Retinal pigment epithelial cell (primary cell): Measurements from ENCODE around the gene PDP2.

Experiments
- DNase-seq: peaks from one replicate; pipeline ENCODE4 v3.0.0-alpha.2; 2010; ENCODE audit warnings: low read depth
- H3K4me3 ChIP-seq: 2 replicates; pipeline ENCODE4 v1.5.1; 2011; ENCODE audit warnings: mild to moderate bottlenecking, low read length, control low read depth, moderate library complexity
- TF ChIP-seq, protein P1 (sequence below): conservative IDR thresholded peaks from 2 replicates; pipeline ENCODE4 v1.5.1; 2011; ENCODE audit warnings: low read depth, low read length, control low read depth, inconsistent platforms

PDP2 gene

DNA sequence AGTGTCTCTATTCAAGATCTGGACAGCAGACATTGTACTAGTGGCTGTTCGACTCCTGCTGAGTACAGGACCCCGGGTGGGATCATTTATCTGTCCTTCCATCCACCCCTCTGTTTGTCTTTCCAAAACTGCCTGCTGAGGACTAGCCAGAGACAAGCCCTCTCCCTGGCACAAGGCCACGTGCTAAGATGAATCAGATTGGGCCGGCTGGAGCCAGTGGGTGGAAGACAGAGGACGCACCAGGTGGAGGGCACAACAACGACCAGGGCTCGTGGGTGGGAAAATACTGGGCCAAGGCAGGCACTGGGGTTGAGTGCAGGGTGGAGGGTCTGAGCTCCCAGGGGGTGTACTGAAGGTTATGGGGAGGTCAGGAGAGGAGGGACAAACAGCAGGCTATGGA, 37.5 kb upstream of the PDP2 start:
- TF ChIP-seq, protein P1, sequence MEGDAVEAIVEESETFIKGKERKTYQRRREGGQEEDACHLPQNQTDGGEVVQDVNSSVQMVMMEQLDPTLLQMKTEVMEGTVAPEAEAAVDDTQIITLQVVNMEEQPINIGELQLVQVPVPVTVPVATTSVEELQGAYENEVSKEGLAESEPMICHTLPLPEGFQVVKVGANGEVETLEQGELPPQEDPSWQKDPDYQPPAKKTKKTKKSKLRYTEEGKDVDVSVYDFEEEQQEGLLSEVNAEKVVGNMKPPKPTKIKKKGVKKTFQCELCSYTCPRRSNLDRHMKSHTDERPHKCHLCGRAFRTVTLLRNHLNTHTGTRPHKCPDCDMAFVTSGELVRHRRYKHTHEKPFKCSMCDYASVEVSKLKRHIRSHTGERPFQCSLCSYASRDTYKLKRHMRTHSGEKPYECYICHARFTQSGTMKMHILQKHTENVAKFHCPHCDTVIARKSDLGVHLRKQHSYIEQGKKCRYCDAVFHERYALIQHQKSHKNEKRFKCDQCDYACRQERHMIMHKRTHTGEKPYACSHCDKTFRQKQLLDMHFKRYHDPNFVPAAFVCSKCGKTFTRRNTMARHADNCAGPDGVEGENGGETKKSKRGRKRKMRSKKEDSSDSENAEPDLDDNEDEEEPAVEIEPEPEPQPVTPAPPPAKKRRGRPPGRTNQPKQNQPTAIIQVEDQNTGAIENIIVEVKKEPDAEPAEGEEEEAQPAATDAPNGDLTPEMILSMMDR: no peak

DNA sequence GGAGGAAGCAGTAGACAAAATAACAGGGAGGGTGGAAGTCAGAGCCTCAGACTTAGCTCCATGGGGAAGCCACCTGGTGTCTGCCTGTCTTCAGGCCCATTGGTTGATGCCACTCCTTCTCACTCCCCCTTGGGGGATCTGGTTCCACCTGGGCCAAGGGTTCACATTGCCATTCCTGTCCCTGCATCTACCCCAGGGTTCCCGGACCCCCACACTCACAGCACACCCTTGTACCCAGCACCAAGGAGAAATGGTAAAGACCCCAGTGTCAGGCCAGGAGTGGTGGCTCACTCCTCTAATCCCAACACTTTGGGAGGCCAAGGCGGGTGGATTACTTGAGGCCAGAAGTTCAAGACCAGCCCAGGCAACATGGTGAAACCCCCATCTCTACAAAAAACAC, 37.1 kb upstream of the PDP2 start:
- no peak overlapping the region for H3K4me3 ChIP-seq
- TF ChIP-seq, protein P1: no peak
- no peak for DNase-seq

More for the DNA sequence above, 37.5 kb upstream of the PDP2 start:
- H3K4me3 ChIP-seq: no peak overlapping the region
- no peak for DNase-seq

DNA sequence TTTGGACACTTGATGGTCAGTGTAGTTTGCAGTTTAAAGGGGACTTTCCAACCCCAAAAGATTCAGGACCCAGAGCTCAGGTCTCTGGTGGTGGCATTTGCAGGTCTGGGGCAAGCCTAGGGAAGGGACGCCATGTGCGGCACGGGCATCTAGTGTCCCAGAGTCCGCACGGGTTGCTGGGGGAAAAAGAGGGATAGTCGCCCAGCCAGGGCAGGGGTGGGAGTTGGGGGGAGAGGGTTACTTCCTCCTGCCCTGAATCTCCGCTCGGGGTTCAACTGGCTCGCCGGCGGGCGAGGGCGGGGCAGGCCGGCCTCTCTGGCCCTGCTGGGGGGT, 36.3 kb upstream of the PDP2 start:
- H3K4me3 ChIP-seq: peak overlapping the region; percentile 51
- TF ChIP-seq, protein P1: no peak
- no peak for DNase-seq

DNA sequence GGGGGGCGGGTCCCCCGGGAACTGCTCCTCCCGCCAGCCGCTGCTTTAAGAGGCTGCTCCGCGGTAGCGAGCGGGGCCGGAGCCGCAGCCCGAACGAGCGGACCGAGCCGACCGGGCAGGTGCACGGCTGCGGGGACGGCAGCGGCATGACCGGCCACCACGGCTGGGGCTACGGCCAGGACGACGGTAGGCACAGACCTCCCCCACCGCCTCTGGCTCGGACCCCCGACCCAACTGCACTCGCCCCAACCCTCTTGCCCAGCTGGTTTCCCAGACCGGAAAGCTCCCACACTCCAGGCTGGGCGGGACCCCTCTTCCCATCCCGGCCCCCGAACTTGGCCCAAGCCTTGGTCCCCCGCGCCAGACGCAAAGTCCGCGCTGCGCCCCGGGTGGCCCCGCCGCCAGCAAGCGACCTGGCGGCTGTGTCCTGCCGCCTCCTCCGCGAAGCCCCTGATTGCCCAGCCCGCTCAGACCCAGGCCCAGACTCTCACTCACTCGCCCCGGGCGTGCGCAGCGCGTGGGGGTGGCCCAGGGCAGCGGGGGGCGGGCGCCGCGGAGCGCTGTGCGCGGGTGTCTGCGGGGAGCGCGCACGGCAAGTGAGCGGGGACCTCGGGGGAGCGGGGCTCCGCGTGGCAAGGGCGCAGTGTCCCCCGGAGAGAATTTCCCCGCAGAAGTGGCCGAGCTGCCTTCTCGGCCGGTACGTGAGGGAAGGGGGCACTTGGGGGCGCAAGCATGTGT, 35.8 kb upstream of the PDP2 start, which contains the start of gene CA7:
TSS of gene CA7 (plus strand) at position 73 of the 738 bp plus-strand sequence. CDS start at position 147, 74 bp downstream.
- H3K4me3 ChIP-seq: peak within 1 kb of the TSS; percentile 51
- no peak for DNase-seq
- TF ChIP-seq, protein P1: no peak

DNA sequence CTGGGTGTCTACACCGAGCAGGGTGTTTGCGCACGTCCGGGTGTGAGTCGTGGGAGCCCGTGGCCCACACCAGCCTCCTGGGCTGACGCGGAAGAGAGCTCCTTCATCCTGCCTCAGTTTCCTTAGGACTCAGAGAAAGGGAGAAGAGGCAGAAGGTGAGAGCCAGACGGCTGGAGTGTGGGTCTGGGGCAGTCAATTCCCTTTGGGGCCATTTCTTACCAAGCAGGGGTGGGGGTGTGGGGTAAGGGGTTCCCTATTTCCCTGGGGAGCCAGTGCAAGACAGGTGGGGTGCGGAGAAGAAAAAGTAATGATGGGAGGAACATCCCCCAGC, 35.3 kb upstream of the PDP2 start:
- TF ChIP-seq, protein P1: no peak
- no peak for DNase-seq
- peak overlapping the region; percentile 28 for H3K4me3 ChIP-seq

DNA sequence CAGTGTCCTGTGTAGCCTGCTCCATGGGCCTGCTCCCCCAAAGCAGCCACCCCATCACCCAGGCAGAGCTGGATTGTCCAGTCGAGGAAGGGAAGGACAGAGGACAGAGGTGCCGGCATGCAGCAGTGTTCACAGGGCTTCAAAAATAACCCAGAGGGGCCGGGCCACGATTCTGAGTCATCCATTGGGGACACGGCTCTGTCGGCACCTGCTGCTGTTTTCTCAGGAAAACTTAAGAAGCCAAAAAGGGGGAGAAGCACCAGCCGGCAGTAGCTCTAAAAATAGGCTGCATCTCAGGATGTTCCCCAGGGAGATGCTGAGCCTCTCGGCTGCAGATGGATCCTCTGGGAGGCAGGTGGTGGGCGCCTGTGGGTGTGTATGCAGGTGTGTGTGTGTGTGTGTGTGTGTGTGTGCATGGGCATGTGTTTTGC, 34.5 kb upstream of the PDP2 start:
- TF ChIP-seq, protein P1: no peak
- no peak for DNase-seq

DNA sequence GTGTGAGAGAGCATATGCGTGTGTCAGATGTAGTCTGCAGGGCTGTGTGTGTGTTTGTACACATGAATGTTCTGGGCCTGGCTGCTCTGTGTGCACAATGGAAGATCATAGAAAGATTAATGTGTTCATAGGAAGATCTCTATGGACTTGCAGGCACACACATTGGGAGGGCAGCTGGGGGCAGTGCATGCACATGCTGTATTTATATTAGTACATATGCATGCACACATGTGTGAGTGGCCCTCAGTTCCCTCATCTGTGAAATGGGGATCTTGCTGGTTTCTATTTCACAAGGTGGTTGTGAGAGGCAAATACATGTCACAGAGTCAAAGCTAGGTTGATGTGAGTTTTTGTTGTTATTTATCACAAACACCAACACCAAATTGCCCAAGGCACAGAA, 34.0 kb upstream of the PDP2 start:
- H3K4me3 ChIP-seq: no peak overlapping the region
- TF ChIP-seq, protein P1: no peak
- no peak for DNase-seq

More for the DNA sequence above, 34.5 kb upstream of the PDP2 start:
- H3K4me3 ChIP-seq: no peak overlapping the region
